T-helper 1 cell treated with Interleukin-12 subunit alpha and Interleukin-12 subunit beta and Interleukin-4 antibody, amounts not matched to agents 30 μg/mL and 1 μg/mL, for 36 hours (primary cell): Measurements from ENCODE around the gene IFIT1.
"Not testable (repeated sequence)": the region's sequence is repeated elsewhere in the genome, so short reads cannot be mapped to it uniquely, and the experiment has no call there.

Source experiments
- H3K27ac Mint-ChIP-seq: one replicate; pipeline ENCODE4 v1.8.0; 2021; ENCODE audit warnings: mild to moderate bottlenecking, mixed read lengths
- H3K27me3 Mint-ChIP-seq: one replicate; pipeline ENCODE4 v1.8.0; 2021; ENCODE audit warnings: low read depth, mixed read lengths
- H3K36me3 Mint-ChIP-seq: one replicate; pipeline ENCODE4 v1.8.0; 2021; ENCODE audit warnings: low read depth, mixed read lengths
- H3K4me1 Mint-ChIP-seq: one replicate; pipeline ENCODE4 v1.8.0; 2021; ENCODE audit warnings: low read depth, mixed read lengths
- H3K4me3 Mint-ChIP-seq: one replicate; pipeline ENCODE4 v1.8.0; 2021; ENCODE audit warnings: mild to moderate bottlenecking, moderate library complexity, mixed read lengths
- H3K9me3 Mint-ChIP-seq: one replicate; pipeline ENCODE4 v1.8.0; 2021; ENCODE audit warnings: mixed read lengths

Gene IFIT1

GRCh38 chr10:89425000-89425399, 32.6 kb downstream of the IFIT1 start:
- Mint-ChIP-seq H3K27me3 (peaks cover 6% of the 10 kb centered on the region), H3K27ac (no peak overlapping the region), H3K4me1 (peaks cover 3% of the 10 kb centered on the region), H3K9me3 (no peaks in the 10 kb centered on the region), H3K4me3 (no peak overlapping the region), H3K36me3 (peaks cover 24% of the 10 kb centered on the region)

- H3K4me3 Mint-ChIP-seq, result no peak overlapping the region
- H3K4me1 Mint-ChIP-seq, result peaks cover 3% of the 10 kb centered on the region
- H3K9me3 Mint-ChIP-seq, result no peaks in the 10 kb centered on the region
- H3K27me3 Mint-ChIP-seq, result peaks cover 6% of the 10 kb centered on the region
- no peak overlapping the region for H3K27ac Mint-ChIP-seq
- peaks cover 13% of the 10 kb centered on the region for H3K36me3 Mint-ChIP-seq
These were observed 33.9 kb downstream of the IFIT1 start for GRCh38 chr10:89426230-89426868.

- Mint-ChIP-seq H3K36me3 (peaks cover 5% of the 10 kb centered on the region), H3K4me3 (no peak overlapping the region), H3K9me3 (no peaks in the 10 kb centered on the region), H3K27ac (no peak overlapping the region), H3K4me1 (peaks cover 2% of the 10 kb centered on the region), H3K27me3 (peaks cover 18% of the 10 kb centered on the region)
These were observed 35.2 kb downstream of the IFIT1 start for GRCh38 chr10:89427629-89428028.

GRCh38 chr10:89428877-89429276, 36.5 kb downstream of the IFIT1 start:
- peaks cover 2% of the 10 kb centered on the region for H3K4me1 Mint-ChIP-seq

GRCh38 chr10:89431977-89432376, 39.6 kb downstream of the IFIT1 start:
- H3K4me3 Mint-ChIP-seq, result no peak overlapping the region
- H3K36me3 Mint-ChIP-seq, result no peaks in the 10 kb centered on the region
- H3K4me1 Mint-ChIP-seq, result no peaks in the 10 kb centered on the region
- peaks cover 55% of the 10 kb centered on the region for H3K27me3 Mint-ChIP-seq
- H3K9me3 Mint-ChIP-seq, result no peaks in the 10 kb centered on the region
- H3K27ac Mint-ChIP-seq, result no peak overlapping the region

More at GRCh38 chr10:89428877-89429276, 36.5 kb downstream of the IFIT1 start:
- H3K27ac Mint-ChIP-seq, result no peak overlapping the region
- no peak overlapping the region for H3K4me3 Mint-ChIP-seq
- peaks cover 28% of the 10 kb centered on the region for H3K27me3 Mint-ChIP-seq
- no peaks in the 10 kb centered on the region for H3K36me3 Mint-ChIP-seq
- no peaks in the 10 kb centered on the region for H3K9me3 Mint-ChIP-seq

GRCh38 chr10:89438525-89438924, 46.1 kb downstream of the IFIT1 start:
- no peaks in the 10 kb centered on the region for H3K9me3 Mint-ChIP-seq
- no peaks in the 10 kb centered on the region for H3K4me1 Mint-ChIP-seq
- H3K27ac Mint-ChIP-seq, result no peak overlapping the region
- no peak overlapping the region for H3K4me3 Mint-ChIP-seq
- no peaks in the 10 kb centered on the region for H3K36me3 Mint-ChIP-seq
- H3K27me3 Mint-ChIP-seq, result peaks cover 50% of the 10 kb centered on the region

GRCh38 chr10:89440226-89441009, 48.0 kb downstream of the IFIT1 start:
- Mint-ChIP-seq H3K27me3 (peaks cover 35% of the 10 kb centered on the region), H3K4me1 (no peaks in the 10 kb centered on the region), H3K9me3 (no peaks in the 10 kb centered on the region), H3K27ac (no peak overlapping the region), H3K4me3 (no peak overlapping the region), H3K36me3 (no peaks in the 10 kb centered on the region)

GRCh38 chr10:89442289-89442688, 49.9 kb downstream of the IFIT1 start:
- Mint-ChIP-seq H3K27ac (no peak overlapping the region), H3K4me1 (no peaks in the 10 kb centered on the region), H3K9me3 (no peaks in the 10 kb centered on the region), H3K36me3 (no peaks in the 10 kb centered on the region), H3K4me3 (no peak overlapping the region), H3K27me3 (peaks cover 28% of the 10 kb centered on the region)

- not testable (repeated sequence) for H3K27ac Mint-ChIP-seq, H3K4me3 Mint-ChIP-seq, H3K4me1 Mint-ChIP-seq, H3K36me3 Mint-ChIP-seq, H3K9me3 Mint-ChIP-seq
- peaks cover 16% of the 10 kb centered on the region for H3K27me3 Mint-ChIP-seq
These were observed 52.4 kb downstream of the IFIT1 start for GRCh38 chr10:89444819-89445218.

GRCh38 chr10:89450901-89451300, 58.5 kb downstream of the IFIT1 start:
- no peaks in the 10 kb centered on the region for H3K9me3 Mint-ChIP-seq
- peaks cover 24% of the 10 kb centered on the region for H3K27me3 Mint-ChIP-seq
- H3K36me3 Mint-ChIP-seq, result no peaks in the 10 kb centered on the region
- H3K4me3 Mint-ChIP-seq, result no peak overlapping the region
- no peaks in the 10 kb centered on the region for H3K4me1 Mint-ChIP-seq
- no peak overlapping the region for H3K27ac Mint-ChIP-seq

- Mint-ChIP-seq H3K36me3 (no peaks in the 10 kb centered on the region), H3K27ac (no peak overlapping the region), H3K27me3 (peaks cover 23% of the 10 kb centered on the region), H3K9me3 (no peaks in the 10 kb centered on the region), H3K4me1 (no peaks in the 10 kb centered on the region), H3K4me3 (no peak overlapping the region)
These were observed 59.8 kb downstream of the IFIT1 start for GRCh38 chr10:89452193-89452592.

- Mint-ChIP-seq H3K27ac (no peak overlapping the region), H3K4me1 (no peaks in the 10 kb centered on the region), H3K9me3 (no peaks in the 10 kb centered on the region), H3K4me3 (no peak overlapping the region), H3K27me3 (peaks cover 27% of the 10 kb centered on the region), H3K36me3 (no peaks in the 10 kb centered on the region)
These were observed 62.3 kb downstream of the IFIT1 start for GRCh38 chr10:89454561-89455347.
